Measurements from ENCODE around the gene ZNF784.
"Not testable (repeated sequence)": the region's sequence is repeated elsewhere in the genome, so short reads cannot be mapped to it uniquely, and the experiment has no call there.

The ZNF784 gene

GRCh38 chr19:55578031-55578760 lies 46.2 kb downstream of the ZNF784 start:
- no peak for ATAC-seq
- TF ChIP-seq ZC3H10 (CRISPR knock-in tag; IDR thresholded peaks at IDR 0.05) = no peak
- TF ChIP-seq, protein P1, sequence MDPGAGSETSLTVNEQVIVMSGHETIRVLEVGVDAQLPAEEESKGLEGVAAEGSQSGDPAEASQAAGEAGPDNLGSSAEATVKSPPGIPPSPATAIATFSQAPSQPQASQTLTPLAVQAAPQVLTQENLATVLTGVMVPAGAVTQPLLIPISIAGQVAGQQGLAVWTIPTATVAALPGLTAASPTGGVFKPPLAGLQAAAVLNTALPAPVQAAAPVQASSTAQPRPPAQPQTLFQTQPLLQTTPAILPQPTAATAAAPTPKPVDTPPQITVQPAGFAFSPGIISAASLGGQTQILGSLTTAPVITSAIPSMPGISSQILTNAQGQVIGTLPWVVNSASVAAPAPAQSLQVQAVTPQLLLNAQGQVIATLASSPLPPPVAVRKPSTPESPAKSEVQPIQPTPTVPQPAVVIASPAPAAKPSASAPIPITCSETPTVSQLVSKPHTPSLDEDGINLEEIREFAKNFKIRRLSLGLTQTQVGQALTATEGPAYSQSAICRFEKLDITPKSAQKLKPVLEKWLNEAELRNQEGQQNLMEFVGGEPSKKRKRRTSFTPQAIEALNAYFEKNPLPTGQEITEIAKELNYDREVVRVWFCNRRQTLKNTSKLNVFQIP (CRISPR knock-in tag; IDR thresholded peaks at IDR 0.05; ENCODE audit: borderline replicate concordance, low read depth) = no peak
- TF ChIP-seq CREB5 (CRISPR knock-in tag; IDR thresholded peaks at IDR 0.05; ENCODE audit: low read depth) = no peak
- no peak for TF ChIP-seq ARNTL (CRISPR knock-in tag; IDR thresholded peaks at IDR 0.05; ENCODE audit: borderline replicate concordance, low read depth)
- TF ChIP-seq TOX (CRISPR knock-in tag; IDR thresholded peaks at IDR 0.05; ENCODE audit: borderline replicate concordance) = no peak
- TF ChIP-seq GLIS3 (CRISPR knock-in tag; IDR thresholded peaks at IDR 0.05) = no peak
- TF ChIP-seq ZNF565 (CRISPR knock-in tag; conservative IDR thresholded peaks at IDR 0.05; ENCODE audit: low read depth) = no peak
- no peak for TF ChIP-seq RARB (CRISPR knock-in tag; IDR thresholded peaks at IDR 0.05)
- no peak for TF ChIP-seq OSR1 (CRISPR knock-in tag; IDR thresholded peaks at IDR 0.05)
- no peak for TF ChIP-seq PPARA (CRISPR knock-in tag; IDR thresholded peaks at IDR 0.05; ENCODE audit: borderline replicate concordance)
- no peak for TF ChIP-seq PATZ1 (CRISPR knock-in tag; IDR thresholded peaks at IDR 0.05; ENCODE audit: borderline replicate concordance)
- no peak for TF ChIP-seq SNAI2 (CRISPR knock-in tag; IDR thresholded peaks at IDR 0.05)
- TF ChIP-seq ZNF70 (CRISPR knock-in tag; IDR thresholded peaks at IDR 0.05) = no peak
- TF ChIP-seq BACH2 (CRISPR knock-in tag; IDR thresholded peaks at IDR 0.05; ENCODE audit: borderline replicate concordance) = no peak
- TF ChIP-seq ESRRG (CRISPR knock-in tag; IDR thresholded peaks at IDR 0.05) = no peak
- no peak for TF ChIP-seq ISL1 (CRISPR knock-in tag; IDR thresholded peaks at IDR 0.05)

GRCh38 chr19:55576746-55577145 lies 47.6 kb downstream of the ZNF784 start:
- TF ChIP-seq CSRNP3 (CRISPR knock-in tag; IDR thresholded peaks at IDR 0.05) (no peak), PPARA (CRISPR knock-in tag; IDR thresholded peaks at IDR 0.05; ENCODE audit: borderline replicate concordance) (no peak)
- no peak for ATAC-seq

DNA sequence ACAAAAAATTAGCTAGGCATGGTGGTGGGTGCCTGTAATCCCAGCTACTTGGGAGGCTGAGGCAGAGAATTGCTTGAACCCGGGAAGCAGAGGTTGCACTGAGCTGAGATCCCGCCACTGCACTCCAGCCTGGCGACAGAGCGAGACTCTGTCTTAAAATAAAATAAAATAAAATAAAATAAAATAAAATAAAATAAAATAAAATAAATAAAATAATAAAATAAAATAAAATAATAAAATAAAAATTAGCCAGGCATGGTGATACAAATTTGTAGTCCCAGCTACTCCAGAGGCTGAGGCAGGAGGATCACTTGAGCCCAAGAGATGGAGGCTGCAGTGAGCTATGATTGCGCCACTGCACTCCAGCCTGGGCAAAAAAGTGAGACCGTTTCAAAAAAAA lies 50.4 kb downstream of the ZNF784 start:
- not testable (repeated sequence) for ATAC-seq
